Measurements from ENCODE around the gene TOX3.

DNA sequence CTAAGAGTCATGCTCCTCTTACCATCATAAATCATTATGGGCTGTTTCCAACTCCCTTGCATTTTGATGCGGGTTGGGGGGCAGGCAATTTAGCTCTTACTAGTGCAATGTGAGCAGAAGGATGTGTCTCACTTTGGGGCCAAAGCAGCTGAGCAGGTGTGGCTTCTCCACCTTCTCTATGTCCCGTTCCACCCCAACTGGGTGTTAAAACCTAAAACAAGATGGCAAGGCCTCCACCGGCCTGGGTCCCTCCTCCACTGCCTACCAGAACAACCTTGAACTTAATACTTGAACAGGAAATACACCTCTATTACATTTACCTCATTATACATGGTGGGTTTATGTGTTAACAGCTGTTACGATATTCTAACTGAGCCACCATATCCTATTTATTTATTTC lies 52.8 kb downstream of the TOX3 start:
- TF ChIP-seq TAF1 (IDR thresholded peaks at IDR 0.05; ENCODE audit: low read depth) = no peak
- TF ChIP-seq EP300 (IDR thresholded peaks at IDR 0.05; ENCODE audit: borderline replicate concordance) = no peak
- no peak for TF ChIP-seq RAD21 (IDR thresholded peaks at IDR 0.05; ENCODE audit: low read depth)
- TF ChIP-seq, protein P1, sequence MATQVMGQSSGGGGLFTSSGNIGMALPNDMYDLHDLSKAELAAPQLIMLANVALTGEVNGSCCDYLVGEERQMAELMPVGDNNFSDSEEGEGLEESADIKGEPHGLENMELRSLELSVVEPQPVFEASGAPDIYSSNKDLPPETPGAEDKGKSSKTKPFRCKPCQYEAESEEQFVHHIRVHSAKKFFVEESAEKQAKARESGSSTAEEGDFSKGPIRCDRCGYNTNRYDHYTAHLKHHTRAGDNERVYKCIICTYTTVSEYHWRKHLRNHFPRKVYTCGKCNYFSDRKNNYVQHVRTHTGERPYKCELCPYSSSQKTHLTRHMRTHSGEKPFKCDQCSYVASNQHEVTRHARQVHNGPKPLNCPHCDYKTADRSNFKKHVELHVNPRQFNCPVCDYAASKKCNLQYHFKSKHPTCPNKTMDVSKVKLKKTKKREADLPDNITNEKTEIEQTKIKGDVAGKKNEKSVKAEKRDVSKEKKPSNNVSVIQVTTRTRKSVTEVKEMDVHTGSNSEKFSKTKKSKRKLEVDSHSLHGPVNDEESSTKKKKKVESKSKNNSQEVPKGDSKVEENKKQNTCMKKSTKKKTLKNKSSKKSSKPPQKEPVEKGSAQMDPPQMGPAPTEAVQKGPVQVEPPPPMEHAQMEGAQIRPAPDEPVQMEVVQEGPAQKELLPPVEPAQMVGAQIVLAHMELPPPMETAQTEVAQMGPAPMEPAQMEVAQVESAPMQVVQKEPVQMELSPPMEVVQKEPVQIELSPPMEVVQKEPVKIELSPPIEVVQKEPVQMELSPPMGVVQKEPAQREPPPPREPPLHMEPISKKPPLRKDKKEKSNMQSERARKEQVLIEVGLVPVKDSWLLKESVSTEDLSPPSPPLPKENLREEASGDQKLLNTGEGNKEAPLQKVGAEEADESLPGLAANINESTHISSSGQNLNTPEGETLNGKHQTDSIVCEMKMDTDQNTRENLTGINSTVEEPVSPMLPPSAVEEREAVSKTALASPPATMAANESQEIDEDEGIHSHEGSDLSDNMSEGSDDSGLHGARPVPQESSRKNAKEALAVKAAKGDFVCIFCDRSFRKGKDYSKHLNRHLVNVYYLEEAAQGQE (IDR thresholded peaks at IDR 0.05; ENCODE audit: low read depth) = no peak
- TF ChIP-seq FOXM1 (IDR thresholded peaks at IDR 0.05; ENCODE audit: borderline replicate concordance, low read depth) = no peak
- no peak for TF ChIP-seq CEBPB (IDR thresholded peaks at IDR 0.05)
- TF ChIP-seq TEAD4 (IDR thresholded peaks at IDR 0.05) = no peak
- TF ChIP-seq, protein P2, sequence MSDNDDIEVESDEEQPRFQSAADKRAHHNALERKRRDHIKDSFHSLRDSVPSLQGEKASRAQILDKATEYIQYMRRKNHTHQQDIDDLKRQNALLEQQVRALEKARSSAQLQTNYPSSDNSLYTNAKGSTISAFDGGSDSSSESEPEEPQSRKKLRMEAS (IDR thresholded peaks at IDR 0.05) = no peak

Measured in Ishikawa (cell line).